Ascending aorta (tissue), 2 donors: ENCODE results near the gene SPAM1. TPM values are rescaled to one million over a fixed set of nuclear protein-coding genes. Genes with fewer than 3 reads are reported as not detected.

Source experiments
- DNase-seq, 2 donors: peaks; one replicate each; pipeline ENCODE4 v3.0.0-alpha.2; 2019; ENCODE audit warnings: low spot score in 2 of 2
- H3K27ac ChIP-seq, 2 donors: fragments of 200-600 bp; sonication (generic); one replicate each; pipeline ENCODE4 v1.5.1; 2016 to 2017; ENCODE audit warnings: mild to moderate bottlenecking in 1 of 2
- H3K27me3 ChIP-seq: fragments of 200-600 bp; sonication (generic); one replicate; pipeline ENCODE4 v1.5.1; 2017
- H3K36me3 ChIP-seq, 2 donors: fragments of 200-600 bp; sonication (generic); one replicate each; pipeline ENCODE4 v1.5.1; 2016
- H3K4me1 ChIP-seq, 2 donors: fragments of 200-600 bp; sonication (generic); one replicate each; pipeline ENCODE4 v1.5.1; 2016 to 2017; ENCODE audit warnings: mild to moderate bottlenecking in 1 of 2
- H3K4me3 ChIP-seq, 2 donors: fragments of 200-600 bp; sonication (generic); one replicate each; pipeline ENCODE4 v1.5.1; 2016 to 2017; ENCODE audit warnings: mild to moderate bottlenecking in 1 of 2
- H3K9me3 ChIP-seq, 2 donors: fragments of 200-600 bp; sonication (generic); one replicate each; pipeline ENCODE4 v1.5.1; 2016
- CTCF ChIP-seq, 3 experiments: fragments of 200-600 bp in 2 of 3; fragments of 450-650 bp in 1 of 3; sonication (generic) in 2 of 3; IDR thresholded peaks; one replicate each; pipeline ENCODE4 v1.5.1; 2016 to 2019; ENCODE audit warnings: antibody characterized with exemption in 3 of 3, mild to moderate bottlenecking in 1 of 3, moderate library complexity in 1 of 3
- intact Hi-C: fragments of 100-400 bp; cut with DNase I; formaldehyde crosslinking; loops from one replicate; pipeline ENCODE4 v1.15.1; 2023
- total RNA-seq: library from RNA; depleted of rRNA; stranded (reverse); fragments of >200 nt; gene quantifications from one replicate; pipeline ENCODE4 v1.1.0, GENCODE V29; 2016

SPAM1 gene
- total RNA-seq, 1 donor from 2014 or later, result not detected

DNA sequence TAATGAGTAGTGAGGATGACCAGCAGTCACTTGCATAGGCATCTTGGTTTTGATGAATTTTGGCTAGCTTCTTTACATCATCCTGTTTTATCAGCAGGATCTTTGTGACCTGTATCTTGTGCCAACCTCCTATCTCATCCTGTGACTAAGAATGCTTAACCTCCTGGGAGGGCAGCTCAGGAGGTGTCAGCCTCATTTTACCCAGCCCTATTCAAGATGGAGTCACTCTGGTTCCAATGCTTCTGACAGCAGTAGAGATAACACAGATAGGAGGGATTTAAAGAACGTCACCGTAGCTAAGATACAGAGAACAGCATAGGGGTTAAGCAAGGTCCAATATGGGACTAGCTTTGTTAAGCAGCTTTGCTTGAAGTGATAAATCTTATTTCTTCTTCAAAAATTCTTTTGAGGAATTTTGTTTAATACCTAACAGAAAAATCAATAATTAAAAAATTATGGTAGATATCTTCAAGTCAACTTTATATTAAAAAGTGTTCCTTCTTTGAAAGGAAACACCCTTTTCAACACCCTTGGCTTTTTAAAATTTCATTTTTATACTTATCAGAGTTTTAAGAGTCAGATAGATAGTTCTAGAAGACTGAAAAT lies 68.0 kb downstream of the SPAM1 start:
- TF ChIP-seq CTCF (IDR thresholded peaks at IDR 0.05), result no peak
- DNase-seq, result no peak
- intact Hi-C loops, result no loop called here
- no peak overlapping the region for H3K27ac ChIP-seq
- H3K27me3 ChIP-seq, result no peaks in the 10 kb centered on the region
- H3K9me3 ChIP-seq, result no peaks in the 10 kb centered on the region
- no peak overlapping the region for H3K4me3 ChIP-seq
- no peaks in the 10 kb centered on the region for H3K36me3 ChIP-seq
- no peaks in the 10 kb centered on the region for H3K4me1 ChIP-seq

DNA sequence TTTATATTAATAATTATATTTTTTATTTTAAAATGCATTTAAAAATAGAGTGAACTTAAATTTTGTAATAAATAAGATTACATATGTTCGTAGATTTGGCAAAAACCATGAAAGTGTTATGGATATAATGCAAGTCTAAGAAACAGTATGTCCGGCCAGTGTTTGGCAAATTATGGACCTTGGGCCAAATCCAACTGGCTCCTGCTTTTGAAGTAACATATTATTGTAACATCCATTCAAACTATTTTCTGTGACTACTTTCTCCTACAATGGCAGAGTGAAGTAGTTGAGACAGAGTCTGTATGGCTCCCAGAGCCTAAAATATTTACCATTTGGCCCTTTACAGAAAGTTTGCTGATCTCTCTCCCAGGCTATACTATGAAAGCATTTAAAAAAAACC lies 69.0 kb downstream of the SPAM1 start:
- intact Hi-C loops, result no loop called here
- Histone ChIP-seq H3K4me3 (no peak overlapping the region), H3K4me1 (no peaks in the 10 kb centered on the region), H3K36me3 (no peaks in the 10 kb centered on the region), H3K27ac (no peak overlapping the region), H3K9me3 (no peaks in the 10 kb centered on the region), H3K27me3 (no peaks in the 10 kb centered on the region)
- DNase-seq, result no peak
- no peak for TF ChIP-seq CTCF (IDR thresholded peaks at IDR 0.05)

DNA sequence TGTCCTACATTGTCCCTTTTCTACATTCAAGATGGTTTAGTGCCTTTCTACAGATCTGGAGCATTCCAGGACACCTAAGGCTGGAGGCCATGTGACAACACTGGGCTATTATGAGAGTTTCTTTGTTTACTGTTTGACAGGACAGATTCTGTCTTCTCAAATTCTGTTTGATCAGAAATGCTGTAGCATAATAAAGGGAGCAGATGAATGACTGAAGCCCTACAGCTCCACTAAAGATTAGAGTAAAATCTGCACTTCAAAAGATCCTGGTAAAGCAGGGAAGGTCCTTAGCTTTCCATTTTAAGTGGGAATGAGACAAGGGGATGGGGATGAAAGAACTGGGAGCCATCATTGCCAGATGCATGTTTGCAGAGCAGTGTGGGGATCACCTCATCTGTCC lies 69.4 kb downstream of the SPAM1 start:
- Histone ChIP-seq H3K4me3 (no peak overlapping the region), H3K9me3 (no peaks in the 10 kb centered on the region), H3K4me1 (no peaks in the 10 kb centered on the region), H3K27me3 (no peaks in the 10 kb centered on the region), H3K27ac (no peak overlapping the region), H3K36me3 (no peaks in the 10 kb centered on the region)
- intact Hi-C loops, result no loop called here
- no peak for TF ChIP-seq CTCF (IDR thresholded peaks at IDR 0.05)
- no peak for DNase-seq

DNA sequence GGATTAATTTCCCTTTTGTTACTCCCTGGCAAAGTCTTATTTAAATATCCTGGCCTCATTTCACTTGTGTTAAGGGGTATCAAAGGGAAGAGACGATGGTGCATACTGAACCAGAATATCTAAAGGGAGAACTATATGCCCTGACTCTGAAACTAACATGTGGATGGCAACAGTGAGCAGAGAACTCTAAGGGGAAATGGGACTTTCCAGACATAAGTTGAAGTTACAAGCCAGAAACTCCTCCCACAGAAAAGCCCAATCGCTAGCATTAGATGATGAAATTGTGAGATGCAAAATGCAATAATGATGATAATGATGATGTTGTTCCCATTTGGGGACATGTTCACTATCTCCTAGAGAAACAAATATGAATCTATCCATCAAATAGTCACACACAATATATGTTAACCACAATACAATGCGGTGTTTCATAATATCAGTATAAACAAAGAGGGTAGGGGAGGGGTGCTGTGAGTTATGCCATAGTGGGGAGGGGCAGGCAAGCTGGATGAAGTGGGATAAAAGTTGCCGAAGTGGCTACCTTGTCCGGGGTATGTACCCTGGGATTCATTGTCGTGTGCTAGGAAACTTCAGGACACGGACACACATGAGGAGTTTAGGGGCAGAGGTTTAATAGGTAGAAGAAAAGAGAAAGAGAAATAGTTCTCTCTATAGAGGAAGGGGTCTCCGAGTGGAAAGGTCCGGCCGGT lies 70.7 kb downstream of the SPAM1 start:
- Histone ChIP-seq H3K36me3 (no peaks in the 10 kb centered on the region), H3K9me3 (no peaks in the 10 kb centered on the region), H3K4me3 (no peak overlapping the region), H3K27ac (no peak overlapping the region), H3K4me1 (no peaks in the 10 kb centered on the region), H3K27me3 (no peaks in the 10 kb centered on the region)
- no peak for DNase-seq
- no peak for TF ChIP-seq CTCF (IDR thresholded peaks at IDR 0.05)
- intact Hi-C loops, result no loop called here

GRCh38 chr7:123996327-123996625 lies 71.2 kb downstream of the SPAM1 start:
- intact Hi-C loops, result no loop called here
- Histone ChIP-seq H3K9me3 (no peaks in the 10 kb centered on the region), H3K4me1 (no peaks in the 10 kb centered on the region), H3K27me3 (no peaks in the 10 kb centered on the region), H3K4me3 (no peak overlapping the region), H3K27ac (no peak overlapping the region), H3K36me3 (no peaks in the 10 kb centered on the region)
- DNase-seq, result no peak
- no peak for TF ChIP-seq CTCF (IDR thresholded peaks at IDR 0.05)
